COLO668 (cell line): Measurements from ENCODE around the gene IRX5.
A peak's percentile ranks its signal among the peaks of the same experiment; 100 is the strongest.

Source experiments
- DNase-seq: peaks from one replicate; lab custom pipeline; 2025; ENCODE audit not compliant: unreplicated experiment; lab: John Stamatoyannopoulos, UW

Gene IRX5

DNA sequence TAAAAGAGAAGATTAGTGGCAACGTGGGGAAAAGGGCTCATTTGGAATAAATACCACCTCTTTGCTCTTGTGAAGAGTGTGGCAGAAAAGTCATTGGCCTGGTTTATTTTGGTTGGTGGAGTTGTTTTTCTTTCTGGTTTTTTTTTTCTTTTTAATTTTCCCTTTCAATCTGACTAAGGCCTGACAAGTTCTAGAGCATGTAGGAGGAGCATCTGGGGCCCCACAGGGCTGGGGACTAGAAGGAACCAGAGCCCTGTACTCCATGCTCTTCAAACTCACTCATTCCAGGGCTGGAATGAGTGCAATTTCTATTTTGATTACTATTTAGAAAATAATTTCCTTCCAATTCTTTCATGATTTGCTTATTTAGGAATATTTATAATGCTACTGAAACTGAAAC is 13.3 kb downstream of the IRX5 start:
- no peak for DNase-seq

DNA sequence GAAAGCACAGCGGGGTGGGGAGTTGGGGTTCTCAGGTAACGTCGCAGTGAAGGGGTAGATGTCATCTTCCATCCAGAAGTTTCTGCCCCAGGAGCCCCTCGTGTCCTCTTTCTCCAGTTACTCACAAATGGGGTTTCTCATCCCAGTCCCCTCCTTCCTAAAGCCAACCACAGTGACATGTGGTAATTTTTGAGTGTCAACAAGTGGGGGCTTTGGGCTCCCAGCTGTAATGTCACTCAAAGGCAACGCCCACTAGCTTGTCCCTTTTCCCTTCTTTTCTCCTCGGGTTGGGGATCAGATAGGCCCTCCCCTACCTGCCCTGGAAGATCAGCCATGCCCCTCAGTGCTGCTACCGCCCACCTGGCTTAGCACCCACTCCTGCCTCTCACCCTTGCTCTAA is 14.4 kb downstream of the IRX5 start:
- no peak for DNase-seq

DNA sequence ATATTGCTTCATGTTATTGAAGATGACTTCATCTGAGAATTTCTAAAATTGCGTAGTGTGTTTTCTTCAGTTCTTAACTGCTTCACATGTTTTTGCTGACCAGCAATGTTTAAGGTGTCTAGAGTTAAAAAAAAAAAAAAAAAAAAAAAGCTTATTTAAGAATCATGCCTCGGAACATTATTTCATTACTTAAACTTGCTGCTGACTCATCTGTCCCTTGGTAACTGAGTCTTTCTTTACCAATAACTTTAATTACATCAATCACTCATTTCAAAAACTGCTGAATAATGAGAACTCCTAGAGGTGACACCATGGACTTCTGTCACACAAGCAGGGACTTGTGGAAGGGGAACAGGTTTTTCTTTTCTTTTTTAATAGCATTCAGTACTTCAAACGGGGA is 16.2 kb downstream of the IRX5 start:
- DNase-seq: no peak

DNA sequence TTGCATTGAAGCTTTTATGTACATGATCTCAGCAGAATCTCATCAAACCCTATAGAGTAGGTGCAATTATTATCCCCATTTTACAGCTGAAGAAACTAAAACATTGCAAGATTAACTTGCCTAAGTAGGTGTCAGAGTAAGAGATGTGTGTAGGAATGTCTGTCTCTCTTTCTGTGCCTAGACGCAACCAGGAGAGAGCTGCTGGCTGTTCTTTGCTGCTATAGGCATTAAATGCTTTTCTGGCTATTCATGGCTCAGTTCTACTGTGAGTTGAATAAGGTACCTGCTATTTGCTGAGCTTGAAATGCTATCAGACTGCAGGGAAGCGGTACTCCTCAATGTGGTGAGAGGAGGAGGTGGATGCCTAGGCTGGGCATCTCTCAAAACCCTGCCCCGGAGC is 17.0 kb downstream of the IRX5 start:
- no peak for DNase-seq

DNA sequence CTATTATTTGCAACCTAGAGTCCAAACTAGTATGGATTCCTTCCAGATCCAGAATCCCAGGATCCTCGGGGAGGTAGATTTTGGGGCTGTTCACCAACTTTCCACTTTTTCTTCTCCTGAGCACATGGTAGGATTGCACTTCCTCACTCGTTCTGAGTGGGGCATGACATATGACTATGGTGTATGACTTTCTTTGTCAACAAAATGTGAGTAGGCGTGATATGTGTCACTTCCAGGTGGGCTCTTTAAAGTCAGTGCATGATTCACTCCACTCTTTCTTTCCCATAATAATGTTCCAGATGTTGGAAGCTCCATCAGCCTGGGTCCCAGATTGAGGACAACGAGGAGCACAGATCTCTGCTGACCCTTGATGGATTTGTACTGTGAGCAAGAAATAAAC is 21.5 kb downstream of the IRX5 start:
- no peak for DNase-seq

DNA sequence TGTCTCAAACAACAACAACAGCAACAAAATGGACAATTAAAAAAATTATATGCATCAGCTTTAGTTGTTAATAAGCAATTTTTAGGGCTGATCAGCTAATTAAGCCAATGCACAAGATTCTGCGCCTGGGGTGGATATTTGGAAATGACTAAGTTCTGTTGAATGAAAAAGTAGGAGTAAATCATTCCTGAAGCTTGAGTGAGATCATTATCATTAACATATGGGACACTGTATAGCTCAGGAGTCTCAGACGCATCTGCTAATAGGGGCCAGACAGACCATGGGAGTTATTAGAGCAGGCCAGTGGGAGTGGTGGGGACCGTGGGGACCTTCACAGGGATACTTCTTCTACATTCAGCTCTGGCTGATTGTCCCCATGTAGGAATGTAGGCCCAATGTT is 22.8 kb downstream of the IRX5 start:
- DNase-seq: no peak

DNA sequence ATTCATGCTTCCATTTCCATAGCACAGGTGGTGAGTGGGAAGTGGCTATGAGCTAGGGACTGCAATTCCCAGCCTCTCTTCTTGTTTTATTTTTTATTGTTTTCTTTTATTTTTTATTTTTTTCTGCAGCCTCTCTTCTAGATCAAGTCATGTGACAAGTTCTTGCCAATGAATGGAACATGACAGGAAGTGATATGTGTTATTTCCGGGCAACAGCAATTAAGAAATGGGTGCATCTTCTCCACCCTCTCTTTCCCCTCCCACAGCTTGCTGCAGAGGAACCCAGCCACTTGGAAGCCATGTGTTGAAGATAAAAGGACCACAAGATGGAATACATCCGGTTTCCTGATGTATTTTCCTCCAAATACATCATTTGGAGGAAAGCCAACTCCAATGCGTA is 23.6 kb downstream of the IRX5 start:
- DNase-seq: no peak

DNA sequence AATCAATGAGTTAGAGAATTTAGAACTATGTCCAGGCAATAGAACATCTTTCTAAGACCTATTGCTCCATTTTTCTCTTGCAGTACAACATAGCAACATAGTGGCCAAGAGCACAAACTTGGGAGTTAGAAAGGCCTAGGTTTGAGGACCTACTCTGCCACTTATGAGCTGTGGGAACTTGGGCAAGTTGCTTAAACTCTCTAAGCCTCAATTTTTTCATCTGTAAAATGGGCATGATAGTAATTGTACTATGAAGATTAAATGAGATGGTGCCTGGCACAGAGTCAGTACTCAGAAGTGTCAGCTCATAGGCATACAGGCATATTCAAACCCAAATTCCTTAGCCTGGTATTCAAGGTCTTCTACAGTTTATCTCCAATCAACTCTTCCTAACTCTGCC is 25.1 kb downstream of the IRX5 start:
- DNase-seq: no peak

DNA sequence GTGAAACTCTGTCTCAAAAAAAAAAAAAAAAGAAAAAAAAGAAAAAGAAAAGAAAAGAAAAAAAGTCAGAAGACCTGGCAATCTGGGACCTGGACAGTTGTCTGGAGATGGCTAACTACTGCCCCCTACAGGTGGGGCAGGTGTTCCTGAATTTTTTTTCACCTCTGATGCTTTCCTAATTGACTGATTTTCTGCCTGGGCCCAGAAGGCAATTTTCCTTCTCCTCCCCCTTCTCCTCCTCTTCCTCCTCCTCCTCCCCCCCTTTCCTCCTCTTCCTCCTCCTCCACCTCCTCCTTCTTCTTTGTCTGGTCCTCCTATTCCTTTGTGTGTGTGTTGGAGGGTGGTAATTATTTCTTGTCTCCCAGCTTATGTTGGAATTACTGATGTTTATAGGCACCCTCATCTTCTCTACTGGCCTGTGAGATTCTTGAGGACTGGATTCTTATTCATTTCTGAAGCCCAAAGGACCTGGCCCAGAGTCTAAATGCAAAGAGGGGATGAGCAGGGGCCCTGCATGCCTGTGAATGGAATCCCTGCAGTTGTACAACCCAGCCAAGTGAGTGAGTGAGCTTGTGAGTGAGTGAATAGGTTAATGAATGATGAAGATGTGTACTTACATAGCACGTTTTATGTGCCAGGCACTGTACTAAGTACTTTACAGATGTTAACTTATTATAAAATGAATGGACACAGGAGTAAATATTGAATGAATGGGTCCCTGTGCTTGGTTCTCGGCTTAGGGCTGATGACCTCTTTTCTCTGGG is 26.9 kb downstream of the IRX5 start:
- peak; percentile 46 for DNase-seq

DNA sequence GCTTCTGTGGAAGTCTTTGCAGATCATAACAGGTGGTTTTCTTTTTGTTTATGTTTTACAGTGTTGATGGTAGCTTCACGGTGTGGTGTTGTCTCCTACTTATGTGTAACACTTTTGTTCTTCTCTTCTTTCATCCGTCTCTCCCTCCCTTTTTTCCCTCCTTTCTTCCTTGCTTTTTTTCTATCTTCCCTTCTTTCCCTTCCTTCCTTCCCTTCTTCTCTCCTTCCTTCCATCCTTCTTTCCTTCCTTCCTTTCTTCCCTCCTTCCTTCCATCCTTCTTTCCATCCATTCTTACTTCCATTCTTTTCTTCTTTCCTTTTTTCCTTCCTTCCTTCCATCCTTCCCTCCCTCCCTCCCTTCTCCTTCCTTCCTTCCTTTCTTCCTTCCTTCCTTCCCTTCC is 31.4 kb downstream of the IRX5 start:
- DNase-seq: no peak

DNA sequence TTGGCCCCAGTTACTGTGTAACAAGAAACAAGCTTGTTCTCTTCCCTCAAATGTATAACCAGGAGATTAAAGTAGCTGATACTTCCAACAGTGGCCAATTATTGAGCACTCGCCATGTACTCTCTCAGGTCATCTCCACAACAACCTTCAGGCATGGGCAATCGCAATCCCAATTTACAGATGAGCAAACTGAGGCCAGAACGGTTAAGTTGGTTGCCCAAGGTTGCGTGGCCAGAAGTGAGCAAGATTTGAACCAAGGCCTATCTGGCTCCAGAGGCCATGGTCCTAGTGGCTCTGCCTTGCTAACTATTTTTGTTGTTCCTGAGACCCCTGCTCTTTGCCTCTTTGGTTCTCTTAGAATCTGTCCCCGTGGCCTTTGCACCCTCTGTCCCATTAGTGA is 33.6 kb downstream of the IRX5 start:
- no peak for DNase-seq

DNA sequence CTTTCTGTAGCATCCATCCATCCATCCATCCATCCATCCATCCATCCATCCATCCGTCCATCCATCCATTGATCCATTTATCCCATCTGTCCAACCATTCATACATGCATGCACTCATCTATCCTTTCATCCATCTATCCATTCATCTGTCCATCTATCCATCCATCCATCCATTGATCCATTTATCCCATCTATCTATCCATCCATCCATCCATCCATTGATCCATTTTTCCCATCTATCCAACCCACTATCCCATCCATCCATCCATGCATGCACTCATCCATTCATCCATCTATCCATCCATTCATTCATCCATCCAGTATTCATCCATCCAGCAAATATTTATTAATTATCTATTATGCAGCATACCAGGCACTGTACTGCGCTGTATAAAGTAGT is 34.8 kb downstream of the IRX5 start:
- no peak for DNase-seq

DNA sequence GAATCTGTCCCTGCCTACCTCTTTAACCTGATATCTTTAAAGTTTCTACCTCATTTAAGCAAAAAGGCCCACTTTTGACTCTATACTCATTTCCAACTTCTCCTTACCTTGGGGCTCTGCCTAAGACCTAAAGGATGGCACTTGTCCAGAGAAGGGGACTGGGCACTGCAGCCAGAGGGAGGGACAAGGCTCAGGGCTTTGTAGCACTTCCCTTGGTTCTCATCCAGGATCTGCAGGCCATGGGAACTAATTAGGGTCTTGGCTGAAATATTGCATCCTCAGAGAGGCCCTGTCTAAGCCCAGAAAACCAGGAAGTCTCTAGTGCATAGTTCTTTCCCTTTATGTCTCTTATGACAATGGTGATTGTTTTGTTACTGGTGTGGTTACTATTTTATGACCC is 37.3 kb downstream of the IRX5 start:
- DNase-seq: no peak

DNA sequence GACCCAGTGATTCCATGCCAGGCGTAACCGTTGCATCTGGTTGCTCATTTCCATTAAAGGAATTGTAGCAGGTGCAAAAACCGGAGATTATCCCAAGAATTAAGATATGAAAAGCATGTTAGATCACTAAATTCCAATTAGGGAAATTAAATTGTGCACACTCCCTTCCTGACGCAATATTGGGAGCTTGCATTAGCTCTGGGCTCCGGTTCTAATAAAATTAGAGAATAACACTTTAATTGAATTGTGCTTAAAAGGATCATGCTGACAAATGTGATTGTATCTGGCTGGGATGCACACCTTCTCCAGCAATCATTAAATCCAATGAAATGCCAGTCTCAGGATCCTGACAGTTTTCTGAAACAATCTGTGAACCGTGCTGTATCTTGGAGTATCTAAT is 38.1 kb downstream of the IRX5 start:
- DNase-seq: no peak

DNA sequence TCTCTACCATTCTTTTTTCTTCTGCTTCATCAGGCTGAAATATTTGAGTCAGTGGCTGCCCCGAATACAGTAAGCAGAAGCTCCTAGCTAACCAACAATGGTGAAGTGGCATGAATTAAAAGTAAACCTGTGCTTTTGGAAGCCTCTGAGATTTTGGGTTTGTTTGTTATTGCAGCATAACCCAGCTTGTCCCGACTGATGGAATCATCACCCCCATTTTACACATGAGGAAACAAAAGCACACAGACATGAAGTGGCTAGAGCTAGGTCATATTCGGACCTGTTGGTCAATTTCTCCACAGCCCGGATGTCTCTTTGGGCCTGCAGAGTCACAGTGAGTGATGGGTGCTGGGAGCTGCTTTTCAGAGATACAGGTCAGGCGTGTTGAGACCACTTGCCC is 39.4 kb downstream of the IRX5 start:
- no peak for DNase-seq

DNA sequence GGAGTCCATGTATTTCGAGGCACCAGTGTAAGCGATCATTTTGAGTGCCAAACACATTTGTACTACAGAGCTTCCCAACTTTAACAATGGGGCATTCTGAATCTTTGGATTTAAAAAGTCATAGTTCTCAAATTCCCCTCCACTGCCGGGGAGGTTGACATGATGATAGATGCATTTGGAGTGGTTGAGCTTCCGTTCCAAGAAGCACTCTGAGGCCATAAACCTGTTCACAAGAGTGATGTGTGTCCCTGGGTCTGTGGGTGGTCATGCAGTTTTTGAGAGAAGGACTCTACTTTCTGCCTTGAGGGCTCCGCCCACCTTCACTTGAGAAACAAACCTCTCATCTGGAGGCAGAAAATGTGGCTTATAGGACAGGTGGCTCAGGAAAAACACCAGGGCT is 43.7 kb downstream of the IRX5 start:
- no peak for DNase-seq

DNA sequence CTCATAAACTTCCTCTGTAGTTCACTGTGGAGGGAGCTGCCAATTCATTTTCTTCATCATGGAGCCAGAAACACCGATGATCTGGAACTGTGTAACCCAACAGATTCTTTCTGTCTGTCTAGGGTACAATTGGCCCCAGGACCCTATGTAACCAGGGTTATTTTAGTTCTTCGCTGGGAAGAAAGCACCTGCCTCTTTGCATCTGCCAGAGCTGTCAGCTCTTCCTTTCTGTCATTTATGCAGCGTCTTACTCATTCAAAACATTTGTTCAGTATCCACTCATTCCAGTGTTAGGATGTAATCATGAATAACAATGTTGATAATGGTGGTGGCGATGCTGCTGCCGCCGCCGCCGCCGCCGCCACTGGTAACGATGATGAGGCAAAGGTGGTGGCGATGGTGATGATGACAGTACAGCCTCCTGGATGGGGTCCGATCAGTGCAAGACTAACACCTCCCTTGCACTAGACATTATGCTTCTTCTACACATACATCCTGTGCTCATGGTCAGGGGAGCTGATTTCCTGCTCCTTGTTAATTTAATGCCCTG is 46.1 kb downstream of the IRX5 start:
- no peak for DNase-seq

DNA sequence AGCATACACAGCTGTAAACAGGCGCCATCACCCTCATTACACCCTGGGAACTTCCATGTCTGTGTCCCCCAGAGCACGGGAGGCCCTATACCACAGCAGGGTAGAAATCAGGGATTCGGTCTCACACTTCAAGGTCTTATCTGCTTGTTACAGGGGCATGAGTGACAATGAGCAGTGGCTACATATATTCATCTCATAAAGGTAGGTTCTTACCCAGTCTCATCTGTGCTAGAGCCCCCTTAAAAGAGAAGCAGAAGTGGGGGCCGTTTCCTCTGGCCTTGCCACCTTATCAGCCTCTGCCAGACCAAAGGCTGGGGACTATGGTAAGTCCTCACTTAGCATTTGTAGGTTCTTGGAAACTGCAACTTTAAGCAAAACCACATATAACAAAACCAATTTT is 46.5 kb downstream of the IRX5 start:
- no peak for DNase-seq

DNA sequence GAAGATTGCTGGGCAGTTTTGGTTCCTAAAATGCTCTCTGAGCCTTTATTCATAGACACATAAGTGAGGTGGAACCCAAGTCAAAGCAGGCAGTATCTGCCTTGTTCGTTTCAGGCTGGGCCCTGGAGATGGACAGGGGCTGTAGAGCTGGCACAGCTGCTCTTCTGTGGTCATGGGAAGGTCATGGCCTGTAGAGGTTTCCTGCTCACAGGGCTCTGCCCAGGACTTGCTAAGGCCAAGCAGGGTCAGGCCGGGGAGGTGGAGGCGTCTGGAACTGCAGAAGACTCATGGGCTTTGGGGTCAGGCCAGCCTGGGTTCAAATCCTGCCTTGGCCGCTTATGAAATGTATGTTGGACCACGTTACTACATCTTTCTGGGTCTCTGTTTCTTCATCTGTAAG is 50.2 kb downstream of the IRX5 start:
- no peak for DNase-seq
